Measurements from ENCODE around the gene SGSM2.
"Not testable (repeated sequence)": the region's sequence is repeated elsewhere in the genome, so short reads cannot be mapped to it uniquely, and the experiment has no call there.

Gene SGSM2, protein sequence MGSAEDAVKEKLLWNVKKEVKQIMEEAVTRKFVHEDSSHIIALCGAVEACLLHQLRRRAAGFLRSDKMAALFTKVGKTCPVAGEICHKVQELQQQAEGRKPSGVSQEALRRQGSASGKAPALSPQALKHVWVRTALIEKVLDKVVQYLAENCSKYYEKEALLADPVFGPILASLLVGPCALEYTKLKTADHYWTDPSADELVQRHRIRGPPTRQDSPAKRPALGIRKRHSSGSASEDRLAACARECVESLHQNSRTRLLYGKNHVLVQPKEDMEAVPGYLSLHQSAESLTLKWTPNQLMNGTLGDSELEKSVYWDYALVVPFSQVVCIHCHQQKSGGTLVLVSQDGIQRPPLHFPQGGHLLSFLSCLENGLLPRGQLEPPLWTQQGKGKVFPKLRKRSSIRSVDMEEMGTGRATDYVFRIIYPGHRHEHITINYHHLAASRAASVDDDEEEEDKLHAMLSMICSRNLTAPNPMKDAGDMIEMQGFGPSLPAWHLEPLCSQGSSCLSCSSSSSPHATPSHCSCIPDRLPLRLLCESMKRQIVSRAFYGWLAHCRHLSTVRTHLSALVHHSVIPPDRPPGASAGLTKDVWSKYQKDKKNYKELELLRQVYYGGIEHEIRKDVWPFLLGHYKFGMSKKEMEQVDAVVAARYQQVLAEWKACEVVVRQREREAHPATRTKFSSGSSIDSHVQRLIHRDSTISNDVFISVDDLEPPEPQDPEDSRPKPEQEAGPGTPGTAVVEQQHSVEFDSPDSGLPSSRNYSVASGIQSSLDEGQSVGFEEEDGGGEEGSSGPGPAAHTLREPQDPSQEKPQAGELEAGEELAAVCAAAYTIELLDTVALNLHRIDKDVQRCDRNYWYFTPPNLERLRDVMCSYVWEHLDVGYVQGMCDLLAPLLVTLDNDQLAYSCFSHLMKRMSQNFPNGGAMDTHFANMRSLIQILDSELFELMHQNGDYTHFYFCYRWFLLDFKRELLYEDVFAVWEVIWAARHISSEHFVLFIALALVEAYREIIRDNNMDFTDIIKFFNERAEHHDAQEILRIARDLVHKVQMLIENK

GRCh38 chr17:2336852-2337543, at the start of gene SGSM2:
Gene SGSM2 (plus strand): TSS chr17:2337501. CDS start chr17:2337689, 188 bp downstream.
- H3K4me3 ChIP-seq = peak within 1 kb of the TSS; percentile 61 to 98 (median 90)

DNA sequence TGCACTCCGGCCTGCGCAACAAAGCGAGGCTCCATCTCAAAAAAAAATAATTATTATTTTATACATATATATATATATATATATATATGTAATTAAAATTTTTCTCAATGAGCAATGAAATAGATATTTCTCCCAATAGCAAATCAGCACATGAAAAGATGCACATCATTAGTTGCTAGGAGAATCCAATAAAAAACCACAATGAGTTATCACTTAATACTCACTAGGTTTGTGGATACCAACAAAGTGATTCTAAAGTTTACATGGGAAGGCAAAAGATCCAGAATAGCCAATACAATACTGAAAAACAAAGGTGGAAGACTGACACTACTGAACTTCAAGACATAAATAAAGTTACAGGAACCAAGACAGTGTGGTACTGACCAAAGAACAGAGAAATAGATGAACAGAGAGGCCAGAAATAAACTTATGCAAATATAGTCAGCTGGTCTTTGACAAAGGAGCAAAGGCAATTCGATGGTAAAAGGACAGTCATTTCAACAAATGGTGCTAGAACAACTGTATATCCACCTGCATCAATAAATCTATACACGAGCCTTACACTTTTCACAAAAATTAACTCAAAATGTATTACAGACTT, 47.3 kb upstream of the SGSM2 start:
- no peak overlapping the region for H3K4me3 ChIP-seq
- no peak overlapping the region for H3K27ac ChIP-seq

More at GRCh38 chr17:2336852-2337543, at the start of gene SGSM2:
- peak within 1 kb of the TSS; percentile 33 to 96 (median 87) for H3K27ac ChIP-seq

DNA sequence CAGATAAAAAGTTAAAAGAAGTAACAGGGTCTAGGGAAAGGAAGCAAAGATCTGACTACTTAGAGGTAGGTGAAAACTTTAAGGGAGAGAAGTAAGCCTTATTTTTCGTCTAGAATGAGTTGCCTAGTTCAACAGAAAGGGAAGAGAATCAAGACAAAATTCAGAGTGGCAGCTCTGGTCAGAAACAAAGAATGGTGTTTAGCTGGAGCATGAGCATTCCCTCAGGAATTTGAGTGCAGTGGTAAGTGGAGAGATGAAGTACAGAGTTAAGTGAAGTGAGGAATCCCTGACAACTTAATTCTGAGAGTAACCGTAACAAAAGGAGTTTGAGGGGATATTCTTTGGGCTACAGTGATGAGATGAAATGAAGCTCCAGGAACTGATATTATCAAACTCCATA, 45.2 kb upstream of the SGSM2 start:
- no peak overlapping the region for H3K27ac ChIP-seq

GRCh38 chr17:2295575-2295974, 41.7 kb upstream of the SGSM2 start:
- H3K27ac ChIP-seq = no peak overlapping the region

More for the DNA sequence above, 45.2 kb upstream of the SGSM2 start:
- no peak overlapping the region for H3K4me3 ChIP-seq

DNA sequence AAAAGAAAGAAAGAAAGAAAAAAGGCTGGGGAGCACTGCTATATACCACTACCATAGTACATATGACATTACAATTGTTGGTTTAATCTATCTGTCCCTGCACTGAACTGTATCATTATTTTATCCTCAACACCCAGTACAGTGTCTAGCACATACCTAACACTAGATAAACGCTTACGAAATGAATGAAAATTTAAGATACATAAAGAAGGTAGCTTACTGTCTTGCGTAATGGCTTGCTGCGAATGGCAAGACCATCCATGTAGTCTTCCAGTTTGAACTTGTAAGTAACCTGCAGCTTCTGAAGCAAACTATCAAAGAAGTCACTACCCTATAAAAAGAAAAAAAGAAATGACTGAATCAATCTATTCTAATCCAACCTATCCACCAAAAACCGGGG, 40.3 kb upstream of the SGSM2 start:
- H3K27ac ChIP-seq = no peak overlapping the region
- H3K4me3 ChIP-seq = no peak overlapping the region

More at GRCh38 chr17:2295575-2295974, 41.7 kb upstream of the SGSM2 start:
- H3K4me3 ChIP-seq = no peak overlapping the region

DNA sequence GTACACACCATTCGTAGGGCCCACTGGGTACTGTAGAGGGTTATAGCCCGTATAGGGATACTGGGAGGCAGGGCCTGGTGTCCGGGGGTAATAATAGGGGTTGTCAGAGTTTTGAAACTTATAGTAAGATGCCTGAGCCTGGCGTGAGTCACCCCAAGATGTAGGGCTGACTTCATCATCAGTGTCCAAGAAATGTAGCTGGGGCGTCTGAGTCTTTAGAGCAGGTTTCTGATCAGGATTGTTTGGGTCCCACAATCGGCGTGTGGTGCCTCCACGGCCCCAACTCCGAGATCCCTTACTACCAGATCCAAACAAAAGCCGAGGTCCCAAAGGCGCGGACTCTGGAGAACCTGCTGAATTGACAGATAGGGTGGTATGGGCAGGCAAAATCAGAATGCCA, 38.2 kb upstream of the SGSM2 start:
- Histone ChIP-seq H3K4me3 (no peak overlapping the region), H3K27ac (no peak overlapping the region)

GRCh38 chr17:2299756-2300155, 37.5 kb upstream of the SGSM2 start:
- no peak overlapping the region for H3K4me3 ChIP-seq
- no peak overlapping the region for H3K27ac ChIP-seq

DNA sequence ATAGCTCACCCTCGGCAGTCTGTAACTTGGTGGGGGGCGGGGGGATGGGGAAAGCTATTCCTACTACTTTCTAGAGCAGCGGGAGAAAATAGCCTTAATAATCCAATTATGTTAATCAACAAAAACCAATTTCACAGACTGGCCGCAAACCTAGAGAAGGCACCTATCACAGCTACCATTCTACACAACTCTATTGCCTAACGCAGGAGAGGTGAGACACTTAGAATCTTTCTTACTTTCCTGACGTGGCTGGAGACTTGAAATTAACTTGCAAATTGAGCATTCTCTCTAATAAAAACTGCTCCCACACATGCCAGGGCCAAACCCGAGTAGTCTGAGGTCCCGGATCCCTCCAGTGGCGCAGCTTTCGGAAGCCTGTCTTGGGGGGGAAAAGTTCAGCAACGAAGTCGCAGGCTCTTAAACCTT, 34.5 kb upstream of the SGSM2 start:
- peak overlapping the region; percentile 55 to 96 (median 77) for H3K4me3 ChIP-seq
- peak overlapping the region in 20 of 21 experiments; percentile 86 to 97 (median 92) for H3K27ac ChIP-seq

DNA sequence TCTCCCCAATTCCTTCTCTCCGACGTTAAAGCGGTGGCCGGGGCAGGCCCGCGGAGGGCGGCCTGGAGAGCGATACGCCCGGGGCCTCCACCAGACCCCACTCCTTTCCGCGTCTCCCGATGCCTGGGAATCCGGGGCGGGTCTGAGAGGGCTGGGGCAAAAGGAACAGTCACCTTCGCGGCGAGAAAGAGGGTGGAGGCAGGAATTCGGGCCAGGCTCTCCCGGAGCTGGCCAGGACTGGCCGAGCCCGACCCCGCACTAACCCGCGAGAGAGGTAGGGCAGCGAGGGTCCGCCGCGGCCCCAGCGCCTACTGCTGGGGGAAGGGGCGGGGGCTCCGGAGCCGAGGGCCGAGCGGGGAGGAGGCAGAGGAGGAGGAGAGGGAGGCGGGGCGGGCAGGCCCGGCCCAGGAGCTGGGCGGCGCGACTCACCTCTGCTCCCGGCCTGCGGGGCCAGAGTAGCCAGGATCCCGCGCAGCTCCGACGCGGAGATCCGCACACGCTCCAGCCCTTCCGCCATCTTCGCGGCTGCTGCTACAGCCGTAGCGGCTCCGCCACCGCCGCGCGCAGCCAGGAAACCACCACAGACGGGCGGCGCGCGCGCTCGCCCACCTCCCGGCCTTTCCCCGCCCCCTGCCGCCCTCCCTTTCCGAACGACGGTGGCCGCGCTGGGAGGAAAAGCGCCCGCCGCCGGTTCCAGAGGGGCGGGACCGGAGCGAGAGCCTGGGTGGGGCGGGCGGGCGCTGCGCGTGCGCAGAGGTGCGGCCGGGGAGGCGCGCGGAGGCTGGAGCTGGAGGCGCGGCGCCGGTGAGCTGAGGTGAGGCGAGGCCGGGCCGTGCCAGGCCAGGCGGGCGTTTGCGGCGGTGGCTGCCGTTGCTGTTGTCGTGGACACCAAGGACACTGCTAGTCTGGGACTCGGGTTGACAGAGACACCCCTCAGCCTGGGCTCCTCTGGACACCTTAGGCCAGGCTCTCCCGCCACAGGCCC, 33.8 kb upstream of the SGSM2 start, which contains the start of the genes SMG6 and SRR:
Gene SMG6 (minus strand): TSS at position 582 of the 985 bp plus-strand sequence. CDS start 65 bp downstream, at position 517.
Gene SRR (plus strand): TSS at position 747 of the 985 bp plus-strand sequence. CDS start 11,611 bp downstream, outside the sequence.
- Histone ChIP-seq H3K4me3 (peak within 1 kb of the TSS; percentile 55 to 96 (median 77)), H3K27ac (peak within 1 kb of the TSS; percentile 56 to 97 (median 91))

DNA sequence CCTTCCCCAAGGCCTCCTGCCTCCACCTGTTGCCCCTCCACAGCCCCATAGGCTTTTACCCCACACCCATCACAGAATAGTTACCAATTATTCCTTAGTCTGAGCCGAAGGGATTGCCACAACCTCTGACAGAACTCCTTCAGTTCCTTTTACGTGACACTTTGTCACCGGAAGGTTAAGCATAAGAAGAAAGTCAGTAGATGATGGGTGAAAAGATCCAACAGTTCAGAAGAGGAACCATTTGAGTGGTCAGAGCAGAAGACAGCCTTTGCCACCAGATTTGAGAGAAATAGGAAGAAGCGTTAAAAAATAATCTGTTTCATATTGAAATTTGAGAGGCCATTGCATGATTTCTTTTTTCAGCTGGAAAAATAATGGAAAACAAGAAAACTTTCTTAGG, 32.4 kb upstream of the SGSM2 start:
- Histone ChIP-seq H3K4me3 (no peak overlapping the region), H3K27ac (peak overlapping the region in 1 of 21 experiments; percentile 7)

DNA sequence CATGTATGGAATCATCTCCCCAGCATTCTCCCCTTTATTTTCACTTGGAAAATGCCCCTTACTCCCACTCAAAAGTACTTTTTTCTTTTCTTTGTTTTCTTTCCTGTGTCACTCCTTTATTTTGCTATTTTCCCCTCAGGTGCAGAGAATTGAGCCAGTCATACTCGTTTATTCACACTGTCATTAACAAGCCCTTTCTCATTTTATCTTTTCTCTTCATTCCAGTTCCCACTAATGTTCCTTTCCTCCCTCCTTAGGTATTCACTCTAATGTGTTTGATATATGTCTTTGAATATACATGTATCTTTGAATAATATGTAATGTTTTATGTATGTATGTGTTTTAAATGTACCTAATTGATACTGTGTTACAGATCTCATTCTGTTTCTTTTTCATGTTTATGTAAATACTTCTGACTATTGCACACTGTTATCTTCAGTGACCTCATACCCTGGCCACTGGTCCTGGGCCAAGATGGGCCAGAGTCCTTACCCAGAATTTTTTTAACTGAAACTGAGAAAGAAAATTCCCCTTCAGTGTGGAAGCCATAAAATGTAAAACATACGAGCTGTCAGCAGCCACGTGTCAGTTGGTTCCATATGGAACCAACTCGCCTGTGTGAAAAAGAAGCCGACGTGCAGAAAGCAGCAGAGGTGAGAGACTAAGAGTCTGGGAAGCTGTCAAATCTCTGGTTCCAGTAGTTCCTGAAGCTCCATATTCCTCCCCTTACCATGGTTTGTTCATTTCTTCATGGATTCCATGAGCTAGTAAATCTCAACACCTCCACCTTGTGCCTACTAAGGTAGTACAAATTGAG, 27.8 kb upstream of the SGSM2 start:
- Histone ChIP-seq H3K27ac (no peak overlapping the region), H3K4me3 (no peak overlapping the region)

DNA sequence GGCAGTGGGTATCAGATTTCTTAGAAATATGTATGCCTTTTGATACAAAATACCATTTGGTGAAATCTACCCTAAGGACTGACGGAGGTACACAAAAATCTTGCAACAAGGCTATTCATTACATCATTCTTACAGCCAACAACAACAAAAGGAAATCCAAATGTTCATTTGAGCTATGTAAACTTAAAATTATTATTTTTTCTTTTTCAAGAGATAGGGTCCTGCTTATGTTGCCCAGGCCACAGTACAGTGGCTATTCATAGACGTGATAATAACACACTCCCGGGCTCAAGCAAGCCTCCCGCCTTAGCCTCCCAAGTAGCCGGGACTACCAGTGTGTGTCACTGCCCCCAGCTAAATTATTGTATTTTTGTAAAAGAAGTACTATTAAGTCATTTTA, 24.6 kb upstream of the SGSM2 start:
- no peak overlapping the region for H3K27ac ChIP-seq
- H3K4me3 ChIP-seq = no peak overlapping the region

- H3K4me3 ChIP-seq, H3K27ac ChIP-seq: not testable (repeated sequence)
Observed at GRCh38 chr17:2316916-2317205, 20.4 kb upstream of the SGSM2 start.

DNA sequence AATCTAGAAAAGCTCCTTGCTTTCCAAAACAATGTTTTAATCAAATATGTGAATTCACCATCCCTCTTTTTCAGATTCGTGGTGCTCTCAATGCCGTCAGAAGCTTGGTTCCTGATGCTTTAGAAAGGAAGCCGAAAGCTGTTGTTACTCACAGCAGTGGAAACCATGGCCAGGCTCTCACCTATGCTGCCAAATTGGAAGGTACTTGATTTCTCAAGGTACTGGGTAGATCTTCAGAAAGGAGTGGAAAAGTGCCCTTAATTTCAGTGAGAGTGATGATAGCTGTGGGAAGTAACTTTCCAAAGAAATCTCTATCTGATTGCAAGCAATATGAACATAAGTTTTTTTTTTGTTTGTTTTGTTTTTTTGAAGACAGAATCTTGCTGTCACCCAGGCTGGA, 19.5 kb upstream of the SGSM2 start:
- Histone ChIP-seq H3K4me3 (no peak overlapping the region), H3K27ac (no peak overlapping the region)

DNA sequence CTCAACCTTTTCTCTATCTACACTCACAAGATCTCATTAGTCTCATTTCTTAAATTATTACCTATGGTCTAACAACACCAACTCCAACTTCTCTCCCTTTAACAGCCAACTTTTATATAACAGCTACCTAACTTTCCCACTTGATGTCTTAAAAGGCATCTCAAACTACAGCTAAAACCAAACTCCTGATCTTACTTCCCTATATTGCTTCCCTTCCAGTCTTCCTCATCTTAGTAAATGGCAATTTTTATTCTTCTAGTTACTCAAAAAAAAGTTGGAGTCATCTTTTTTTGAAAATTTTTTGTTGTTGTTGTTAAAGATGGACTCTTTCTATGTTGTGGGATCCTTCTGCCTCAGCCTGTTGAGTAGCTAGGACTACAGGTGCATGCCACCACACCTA, 18.2 kb upstream of the SGSM2 start:
- no peak overlapping the region for H3K4me3 ChIP-seq
- no peak overlapping the region for H3K27ac ChIP-seq

- no peak overlapping the region for H3K4me3 ChIP-seq
- H3K27ac ChIP-seq = no peak overlapping the region
Observed at GRCh38 chr17:2321399-2321798, 15.9 kb upstream of the SGSM2 start.

- Histone ChIP-seq H3K4me3 (no peak overlapping the region), H3K27ac (no peak overlapping the region)
Observed at GRCh38 chr17:2323629-2324314, 13.5 kb upstream of the SGSM2 start.
